Neural cell (in vitro differentiated cells): ENCODE results near the gene OSBPL2.

Experiments
- EZH2 ChIP-seq: fragments of 200-600, 300-800 bp; shearing (Covaris generic), sonication (generic); IDR thresholded peaks from 2 replicates; pipeline ENCODE4 v1.6.1; 2014; ENCODE audit warnings: antibody characterized with exemption, low read length, borderline replicate concordance, mild to moderate bottlenecking; ENCODE audit not compliant: insufficient read depth, poor library complexity, severe bottlenecking
- POLR2AphosphoS5 ChIP-seq: IDR thresholded peaks from 2 replicates; pipeline ENCODE4 v1.6.1; 2012
- RAD21 ChIP-seq: fragments of 450-650 bp; conservative IDR thresholded peaks from 2 replicates; pipeline ENCODE4 v1.6.1; 2014; ENCODE audit warnings: antibody characterized with exemption, mild to moderate bottlenecking, moderate library complexity
- SMC3 ChIP-seq: fragments of 450-650 bp; conservative IDR thresholded peaks from 2 replicates; pipeline ENCODE4 v1.6.1; 2014; ENCODE audit warnings: antibody characterized with exemption, mild to moderate bottlenecking, moderate library complexity; ENCODE audit not compliant: poor library complexity
- TF ChIP-seq, protein P1 (sequence below): IDR thresholded peaks from 2 replicates; pipeline ENCODE4 v1.6.1; 2012; ENCODE audit warnings: borderline replicate concordance
- TF ChIP-seq, protein P2 (sequence below): fragments of 450-650 bp; IDR thresholded peaks from 2 replicates; pipeline ENCODE4 v1.5.1; 2014; ENCODE audit warnings: antibody characterized with exemption, mild to moderate bottlenecking, moderate library complexity; ENCODE audit not compliant: poor library complexity, severe bottlenecking

DNA sequence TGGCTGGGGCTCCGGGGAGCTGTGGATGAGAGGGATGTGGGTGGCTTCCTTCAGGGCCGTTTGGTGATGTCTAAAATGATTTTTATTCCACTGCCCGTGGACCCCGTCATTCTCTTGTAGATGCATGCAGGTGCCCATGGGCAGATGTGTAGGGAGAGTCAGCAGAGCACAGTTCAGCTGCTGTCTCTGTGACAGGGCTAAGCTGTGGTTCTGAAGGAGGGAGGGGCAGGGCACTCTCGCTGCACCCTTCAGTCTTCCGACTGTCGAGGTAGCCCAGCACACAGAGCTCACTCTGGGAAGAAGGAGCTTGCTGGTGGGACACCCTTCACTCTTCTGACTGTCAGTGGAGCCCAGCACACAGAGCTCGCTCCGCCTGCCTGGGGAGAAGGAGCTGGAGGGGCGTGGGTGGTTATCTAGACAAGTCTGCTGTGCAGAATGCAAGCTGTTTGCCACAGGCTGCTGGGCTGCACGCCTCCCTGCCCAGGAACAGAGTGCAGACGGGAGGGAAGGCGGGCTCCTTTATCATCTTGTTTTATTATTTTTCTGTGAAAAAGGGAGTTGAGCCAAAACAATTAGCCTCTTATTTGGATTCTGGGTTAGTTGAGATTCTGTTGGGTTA lies 36.1 kb downstream of the OSBPL2 start:
- TF ChIP-seq EZH2 (no peak), POLR2AphosphoS5 (no peak), SMC3 (no peak), RAD21 (no peak)
- TF ChIP-seq, protein P1, sequence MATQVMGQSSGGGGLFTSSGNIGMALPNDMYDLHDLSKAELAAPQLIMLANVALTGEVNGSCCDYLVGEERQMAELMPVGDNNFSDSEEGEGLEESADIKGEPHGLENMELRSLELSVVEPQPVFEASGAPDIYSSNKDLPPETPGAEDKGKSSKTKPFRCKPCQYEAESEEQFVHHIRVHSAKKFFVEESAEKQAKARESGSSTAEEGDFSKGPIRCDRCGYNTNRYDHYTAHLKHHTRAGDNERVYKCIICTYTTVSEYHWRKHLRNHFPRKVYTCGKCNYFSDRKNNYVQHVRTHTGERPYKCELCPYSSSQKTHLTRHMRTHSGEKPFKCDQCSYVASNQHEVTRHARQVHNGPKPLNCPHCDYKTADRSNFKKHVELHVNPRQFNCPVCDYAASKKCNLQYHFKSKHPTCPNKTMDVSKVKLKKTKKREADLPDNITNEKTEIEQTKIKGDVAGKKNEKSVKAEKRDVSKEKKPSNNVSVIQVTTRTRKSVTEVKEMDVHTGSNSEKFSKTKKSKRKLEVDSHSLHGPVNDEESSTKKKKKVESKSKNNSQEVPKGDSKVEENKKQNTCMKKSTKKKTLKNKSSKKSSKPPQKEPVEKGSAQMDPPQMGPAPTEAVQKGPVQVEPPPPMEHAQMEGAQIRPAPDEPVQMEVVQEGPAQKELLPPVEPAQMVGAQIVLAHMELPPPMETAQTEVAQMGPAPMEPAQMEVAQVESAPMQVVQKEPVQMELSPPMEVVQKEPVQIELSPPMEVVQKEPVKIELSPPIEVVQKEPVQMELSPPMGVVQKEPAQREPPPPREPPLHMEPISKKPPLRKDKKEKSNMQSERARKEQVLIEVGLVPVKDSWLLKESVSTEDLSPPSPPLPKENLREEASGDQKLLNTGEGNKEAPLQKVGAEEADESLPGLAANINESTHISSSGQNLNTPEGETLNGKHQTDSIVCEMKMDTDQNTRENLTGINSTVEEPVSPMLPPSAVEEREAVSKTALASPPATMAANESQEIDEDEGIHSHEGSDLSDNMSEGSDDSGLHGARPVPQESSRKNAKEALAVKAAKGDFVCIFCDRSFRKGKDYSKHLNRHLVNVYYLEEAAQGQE = no peak
- TF ChIP-seq, protein P2, sequence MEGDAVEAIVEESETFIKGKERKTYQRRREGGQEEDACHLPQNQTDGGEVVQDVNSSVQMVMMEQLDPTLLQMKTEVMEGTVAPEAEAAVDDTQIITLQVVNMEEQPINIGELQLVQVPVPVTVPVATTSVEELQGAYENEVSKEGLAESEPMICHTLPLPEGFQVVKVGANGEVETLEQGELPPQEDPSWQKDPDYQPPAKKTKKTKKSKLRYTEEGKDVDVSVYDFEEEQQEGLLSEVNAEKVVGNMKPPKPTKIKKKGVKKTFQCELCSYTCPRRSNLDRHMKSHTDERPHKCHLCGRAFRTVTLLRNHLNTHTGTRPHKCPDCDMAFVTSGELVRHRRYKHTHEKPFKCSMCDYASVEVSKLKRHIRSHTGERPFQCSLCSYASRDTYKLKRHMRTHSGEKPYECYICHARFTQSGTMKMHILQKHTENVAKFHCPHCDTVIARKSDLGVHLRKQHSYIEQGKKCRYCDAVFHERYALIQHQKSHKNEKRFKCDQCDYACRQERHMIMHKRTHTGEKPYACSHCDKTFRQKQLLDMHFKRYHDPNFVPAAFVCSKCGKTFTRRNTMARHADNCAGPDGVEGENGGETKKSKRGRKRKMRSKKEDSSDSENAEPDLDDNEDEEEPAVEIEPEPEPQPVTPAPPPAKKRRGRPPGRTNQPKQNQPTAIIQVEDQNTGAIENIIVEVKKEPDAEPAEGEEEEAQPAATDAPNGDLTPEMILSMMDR = no peak
